NCI-H2107 (cell line): ENCODE results near the gene GGTLC3.
"Not testable (repeated sequence)": the region's sequence is repeated elsewhere in the genome, so short reads cannot be mapped to it uniquely, and the experiment has no call there.

Experiments
- DNase-seq: peaks from one replicate; lab custom pipeline; 2025; lab: John Stamatoyannopoulos, UW

GGTLC3 gene

DNA sequence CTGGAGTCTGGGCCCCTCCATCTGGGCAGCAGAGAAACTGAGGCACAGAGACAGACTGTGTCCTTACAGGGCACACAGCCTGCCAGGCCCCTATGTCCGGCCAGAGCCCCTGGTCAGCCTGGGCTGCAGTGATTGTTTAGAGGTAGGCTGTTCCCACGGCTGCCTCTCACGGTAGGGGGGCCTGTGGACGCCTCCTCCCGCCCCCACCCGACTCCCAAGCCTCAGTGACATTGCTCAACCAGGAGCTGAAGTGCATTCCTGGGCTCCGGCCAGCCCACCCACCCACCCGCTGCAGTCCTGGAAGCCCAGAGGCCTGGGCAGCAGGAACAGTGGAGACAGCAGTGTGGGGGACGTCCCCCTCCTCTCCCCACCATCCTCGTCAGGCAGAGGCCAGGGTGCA, 4.5 kb downstream of the GGTLC3 start:
- not testable (repeated sequence) for DNase-seq

DNA sequence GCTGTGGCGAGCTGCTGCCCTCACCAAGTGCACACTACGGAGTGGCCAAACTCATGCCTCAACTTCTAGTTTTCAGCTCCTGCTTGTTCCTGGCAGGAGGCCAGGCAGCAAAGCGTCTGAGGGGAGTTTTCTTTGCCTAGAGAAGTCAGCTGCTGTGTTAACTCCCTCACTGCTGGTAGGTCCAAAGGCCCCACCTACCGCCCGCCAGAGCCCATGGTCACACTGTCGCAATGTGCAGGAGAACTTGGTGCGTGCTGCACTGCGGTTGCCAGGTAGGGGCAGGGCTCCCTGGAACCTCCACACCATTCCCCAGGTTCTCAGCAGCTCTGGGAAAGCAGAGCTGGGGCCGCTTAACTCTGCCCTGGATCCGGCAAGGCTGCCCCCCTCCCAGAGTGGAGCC, 5.6 kb downstream of the GGTLC3 start:
- not testable (repeated sequence) for DNase-seq

DNA sequence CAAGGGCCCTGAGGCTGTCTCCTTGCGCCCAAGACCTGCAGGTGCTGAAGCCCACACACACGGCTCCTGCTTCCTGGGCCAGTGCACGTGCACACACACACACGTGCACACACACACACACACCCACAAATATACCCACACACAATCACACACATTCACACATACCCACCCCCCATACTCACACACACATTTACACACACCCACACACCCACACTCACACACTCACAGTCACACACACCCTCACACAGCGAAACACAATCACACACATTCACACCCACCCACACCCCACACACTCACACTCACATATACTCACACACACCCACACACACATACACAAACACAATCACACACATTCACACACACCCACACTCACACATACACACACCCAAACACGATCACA, 6.6 kb downstream of the GGTLC3 start:
- not testable (repeated sequence) for DNase-seq

DNA sequence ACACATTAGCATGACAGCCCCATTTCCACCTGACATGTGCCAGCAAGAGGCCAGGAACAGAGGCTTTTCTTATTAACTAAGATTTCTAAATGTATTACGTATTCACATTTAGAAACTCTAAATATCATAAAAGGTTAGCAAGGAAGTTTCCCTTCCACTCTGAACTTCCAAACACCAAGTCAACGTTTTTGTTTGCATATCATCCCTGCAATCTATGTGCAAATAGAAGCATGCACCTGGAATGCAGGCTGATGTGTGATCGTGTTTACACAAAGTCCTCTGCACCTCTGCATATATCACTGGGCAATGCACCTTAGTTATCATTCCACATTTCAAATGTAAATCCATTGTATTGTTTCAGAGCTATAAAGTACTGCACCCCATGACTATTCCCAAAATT, 21.7 kb downstream of the GGTLC3 start:
- DNase-seq = not testable (repeated sequence)
